ENCODE results near the gene TOMM40L.

DNA sequence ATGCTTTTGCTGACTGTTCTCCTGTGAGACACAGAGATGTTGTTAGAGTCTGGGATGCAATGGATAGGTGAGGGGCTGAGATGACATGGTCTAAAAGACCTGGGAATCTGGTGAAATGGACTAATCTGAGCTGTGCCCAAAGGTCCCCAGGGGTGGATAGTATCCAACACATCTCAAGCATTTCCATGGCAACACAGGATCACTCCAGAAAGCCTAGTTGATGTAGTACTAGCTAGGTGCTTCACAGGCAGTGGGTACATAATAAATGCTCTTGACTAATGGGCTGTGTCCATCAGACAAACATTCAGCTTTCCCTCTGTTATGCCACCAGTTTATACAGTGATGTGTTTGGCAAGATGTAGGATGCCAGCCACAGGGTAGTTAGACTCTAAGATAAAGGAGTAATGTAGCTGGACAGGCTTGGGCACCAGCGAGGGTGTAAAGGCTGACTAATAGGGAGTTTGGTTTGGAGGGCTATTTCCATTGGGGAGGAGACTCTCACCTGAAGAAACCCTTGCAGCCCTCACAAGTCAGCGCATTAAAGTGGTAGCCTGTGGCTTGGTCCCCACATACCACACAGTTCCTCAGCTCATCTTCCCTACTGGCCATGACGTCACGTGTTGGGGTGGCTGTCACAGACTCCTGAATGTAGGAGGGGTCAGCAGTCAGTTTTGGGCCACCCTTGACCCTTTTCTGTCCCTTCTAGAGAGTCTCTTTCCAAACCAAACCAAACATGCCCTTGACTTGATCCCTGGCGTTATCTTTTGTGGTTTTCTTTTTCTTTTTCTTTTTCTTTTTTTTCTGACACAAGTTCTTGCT, 10.3 kb downstream of the TOMM40L start:
- TF ChIP-seq, protein P1, sequence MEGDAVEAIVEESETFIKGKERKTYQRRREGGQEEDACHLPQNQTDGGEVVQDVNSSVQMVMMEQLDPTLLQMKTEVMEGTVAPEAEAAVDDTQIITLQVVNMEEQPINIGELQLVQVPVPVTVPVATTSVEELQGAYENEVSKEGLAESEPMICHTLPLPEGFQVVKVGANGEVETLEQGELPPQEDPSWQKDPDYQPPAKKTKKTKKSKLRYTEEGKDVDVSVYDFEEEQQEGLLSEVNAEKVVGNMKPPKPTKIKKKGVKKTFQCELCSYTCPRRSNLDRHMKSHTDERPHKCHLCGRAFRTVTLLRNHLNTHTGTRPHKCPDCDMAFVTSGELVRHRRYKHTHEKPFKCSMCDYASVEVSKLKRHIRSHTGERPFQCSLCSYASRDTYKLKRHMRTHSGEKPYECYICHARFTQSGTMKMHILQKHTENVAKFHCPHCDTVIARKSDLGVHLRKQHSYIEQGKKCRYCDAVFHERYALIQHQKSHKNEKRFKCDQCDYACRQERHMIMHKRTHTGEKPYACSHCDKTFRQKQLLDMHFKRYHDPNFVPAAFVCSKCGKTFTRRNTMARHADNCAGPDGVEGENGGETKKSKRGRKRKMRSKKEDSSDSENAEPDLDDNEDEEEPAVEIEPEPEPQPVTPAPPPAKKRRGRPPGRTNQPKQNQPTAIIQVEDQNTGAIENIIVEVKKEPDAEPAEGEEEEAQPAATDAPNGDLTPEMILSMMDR (IDR thresholded peaks at IDR 0.05), result no peak
- no peak for TF ChIP-seq ZFX (IDR thresholded peaks at IDR 0.05; ENCODE audit: borderline replicate concordance)
